Astrocyte of the spinal cord (primary cell): ENCODE measurements around the gene JAKMIP2.

ENCODE experiments used
- DNase-seq: peaks from one replicate; pipeline ENCODE4 v3.0.0; 2011; ENCODE audit warnings: low read depth, low spot score
- H3K4me3 ChIP-seq: 2 replicates; pipeline ENCODE4 v1.5.1; 2011; ENCODE audit warnings: low read depth, mild to moderate bottlenecking, low read length, moderate library complexity
- in situ Hi-C: cut with HindIII; loops from 2 replicates; pipeline ENCODE4 v1.10.0; 2017; ENCODE audit warnings: low sequenced_read_pairs
- TF ChIP-seq, protein P1 (sequence below): IDR thresholded peaks from 2 replicates; pipeline ENCODE4 v1.5.1; 2012; ENCODE audit warnings: low read depth, mild to moderate bottlenecking, low read length, inconsistent platforms

The JAKMIP2 gene

DNA sequence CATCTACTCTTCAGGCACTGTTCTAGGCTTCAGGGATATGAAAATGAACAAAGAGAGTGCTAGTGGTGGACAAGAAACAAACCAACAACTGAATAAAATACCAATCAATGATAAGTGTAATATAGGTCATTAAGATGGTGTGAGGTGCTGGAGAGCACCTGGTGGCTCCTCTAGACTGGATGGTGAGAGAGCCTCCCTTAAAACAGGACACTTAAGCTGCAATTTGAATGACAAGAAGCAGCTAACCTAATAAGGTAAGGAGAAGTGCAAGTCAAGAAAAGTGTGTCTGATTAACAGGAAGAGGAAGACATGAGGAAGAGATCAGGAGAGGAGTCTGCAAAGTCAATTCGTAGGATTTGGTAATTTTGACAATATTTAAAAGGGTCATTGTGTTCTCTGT is 23.1 kb downstream of the JAKMIP2 start:
- in situ Hi-C loops: no loop called here
- H3K4me3 ChIP-seq: no peak overlapping the region
- DNase-seq: no peak
- TF ChIP-seq, protein P1, sequence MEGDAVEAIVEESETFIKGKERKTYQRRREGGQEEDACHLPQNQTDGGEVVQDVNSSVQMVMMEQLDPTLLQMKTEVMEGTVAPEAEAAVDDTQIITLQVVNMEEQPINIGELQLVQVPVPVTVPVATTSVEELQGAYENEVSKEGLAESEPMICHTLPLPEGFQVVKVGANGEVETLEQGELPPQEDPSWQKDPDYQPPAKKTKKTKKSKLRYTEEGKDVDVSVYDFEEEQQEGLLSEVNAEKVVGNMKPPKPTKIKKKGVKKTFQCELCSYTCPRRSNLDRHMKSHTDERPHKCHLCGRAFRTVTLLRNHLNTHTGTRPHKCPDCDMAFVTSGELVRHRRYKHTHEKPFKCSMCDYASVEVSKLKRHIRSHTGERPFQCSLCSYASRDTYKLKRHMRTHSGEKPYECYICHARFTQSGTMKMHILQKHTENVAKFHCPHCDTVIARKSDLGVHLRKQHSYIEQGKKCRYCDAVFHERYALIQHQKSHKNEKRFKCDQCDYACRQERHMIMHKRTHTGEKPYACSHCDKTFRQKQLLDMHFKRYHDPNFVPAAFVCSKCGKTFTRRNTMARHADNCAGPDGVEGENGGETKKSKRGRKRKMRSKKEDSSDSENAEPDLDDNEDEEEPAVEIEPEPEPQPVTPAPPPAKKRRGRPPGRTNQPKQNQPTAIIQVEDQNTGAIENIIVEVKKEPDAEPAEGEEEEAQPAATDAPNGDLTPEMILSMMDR: no peak

DNA sequence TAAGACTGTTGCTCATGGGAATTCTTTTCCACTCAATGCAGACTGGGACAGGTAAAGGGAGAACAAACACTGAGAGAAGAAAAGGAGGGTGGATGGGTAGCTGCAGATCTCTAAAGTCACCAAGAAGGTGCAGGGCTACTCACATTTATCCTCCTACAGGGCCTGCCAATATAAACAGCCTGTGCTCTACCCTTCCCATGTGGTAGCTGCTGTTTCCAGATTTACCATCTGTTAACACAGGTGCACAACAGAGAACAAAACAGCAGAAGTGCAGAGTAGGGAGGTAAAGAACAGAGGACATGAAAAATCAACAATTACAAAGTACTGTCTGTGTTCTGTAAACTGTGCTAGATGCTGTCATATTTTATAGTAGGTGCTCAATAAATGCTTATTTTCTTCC is 26.0 kb downstream of the JAKMIP2 start:
- H3K4me3 ChIP-seq: no peak overlapping the region
- in situ Hi-C loops: no loop called here
- DNase-seq: no peak
- TF ChIP-seq, protein P1: no peak

GRCh38 chr5:147754372-147755122 is 28.0 kb downstream of the JAKMIP2 start:
- no peak overlapping the region for H3K4me3 ChIP-seq

DNA sequence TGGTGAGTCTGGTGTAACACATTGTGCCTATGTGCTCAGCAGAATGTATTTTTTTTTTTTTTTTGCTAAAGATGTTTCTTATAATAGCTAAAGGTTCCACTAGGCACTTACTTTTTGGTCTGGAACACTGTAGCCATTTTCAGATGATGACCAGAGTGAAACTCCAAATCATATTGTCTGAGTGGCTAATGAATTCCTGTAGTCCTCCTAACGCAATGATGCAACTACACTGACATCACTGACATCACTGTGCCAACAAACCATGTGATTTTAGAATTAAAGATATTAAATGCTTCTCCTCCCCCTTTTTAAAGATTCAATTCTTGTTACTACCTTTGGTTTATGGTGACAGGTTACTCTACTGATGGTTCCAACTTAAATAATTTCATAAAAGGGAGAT is 28.8 kb downstream of the JAKMIP2 start:
- TF ChIP-seq, protein P1: no peak
- in situ Hi-C loops: no loop called here
- no peak overlapping the region for H3K4me3 ChIP-seq
- DNase-seq: no peak

More at GRCh38 chr5:147754372-147755122, 28.0 kb downstream of the JAKMIP2 start:
- DNase-seq: no peak
- in situ Hi-C loops: no loop called here
- TF ChIP-seq, protein P1: no peak

DNA sequence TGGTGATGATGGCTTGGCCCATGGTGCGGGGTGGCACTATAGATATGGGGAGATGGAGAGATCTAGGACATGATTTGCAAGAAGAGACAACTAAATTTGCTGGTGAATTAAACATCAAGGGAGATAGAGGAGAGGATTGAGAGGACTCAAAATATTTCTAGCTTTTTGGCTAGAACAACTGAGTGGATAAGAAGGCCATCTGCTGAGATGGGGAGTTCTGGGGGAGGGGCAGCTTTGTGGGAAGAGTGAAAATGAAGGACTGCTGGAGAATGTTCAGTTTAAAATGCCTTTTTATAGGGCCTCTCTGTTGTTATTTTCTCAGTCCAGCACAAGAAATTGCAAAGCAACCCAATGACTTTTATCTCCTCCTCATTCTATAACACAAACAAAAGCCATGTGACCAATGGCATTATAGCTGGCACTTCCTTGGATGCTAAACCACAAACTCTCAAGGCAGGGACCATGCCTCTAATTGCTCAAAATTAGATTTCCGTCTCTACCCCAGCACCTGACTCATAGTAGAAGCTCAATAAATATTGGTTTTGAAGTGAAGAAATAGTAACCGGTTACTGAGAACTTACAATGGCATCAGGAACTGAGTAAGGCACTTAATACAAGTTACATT is 29.8 kb downstream of the JAKMIP2 start:
- in situ Hi-C loops: no loop called here
- peak; percentile 25 for DNase-seq
- TF ChIP-seq, protein P1: no peak

DNA sequence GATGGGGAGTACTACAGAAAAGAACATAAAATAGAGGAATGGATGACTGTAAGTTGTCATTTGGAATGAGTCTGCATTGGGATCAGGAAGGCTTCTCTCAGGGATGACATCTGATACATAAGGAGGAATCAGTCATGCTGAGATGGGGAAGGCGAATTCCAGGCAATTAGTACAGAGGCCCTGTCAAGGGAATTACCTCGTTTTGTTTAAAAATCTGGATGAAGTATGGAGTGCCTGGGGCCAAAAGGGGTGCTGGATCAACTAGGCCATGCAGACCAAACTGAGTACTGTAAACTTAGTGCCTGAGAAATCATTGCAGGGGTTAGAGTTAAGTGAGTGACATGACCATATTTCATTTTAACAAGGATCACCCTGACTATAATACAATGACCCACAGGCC is 30.5 kb downstream of the JAKMIP2 start:
- TF ChIP-seq, protein P1: no peak
- in situ Hi-C loops: no loop called here
- H3K4me3 ChIP-seq: no peak overlapping the region
- DNase-seq: no peak

More for the DNA sequence above, 29.8 kb downstream of the JAKMIP2 start:
- H3K4me3 ChIP-seq: no peak overlapping the region
